NB4 (cell line): ENCODE data around the gene RNU6-1.

ENCODE experiments used
- DNase-seq: peaks from one replicate; pipeline ENCODE4 v3.0.0; 2010; ENCODE audit warnings: low read depth
- H3K4me3 ChIP-seq: one replicate; pipeline ENCODE4 v1.5.1; 2011; ENCODE audit warnings: mild to moderate bottlenecking, low read depth, low read length, moderate library complexity
- CTCF ChIP-seq: IDR thresholded peaks from one replicate; pipeline ENCODE4 v1.5.1; 2012; ENCODE audit warnings: low read depth, low read length
- MYC ChIP-seq: IDR thresholded peaks from 2 replicates; pipeline ENCODE4 v1.6.1; 2011; ENCODE audit warnings: low read depth, low read length
- POLR2A ChIP-seq: IDR thresholded peaks from 2 replicates; pipeline ENCODE4 v1.6.1; 2011; ENCODE audit warnings: mild to moderate bottlenecking; ENCODE audit not compliant: insufficient read length; ENCODE audit errors: extremely low read depth
- TF ChIP-seq, protein P1 (sequence below): IDR thresholded peaks from 2 replicates; pipeline ENCODE4 v1.6.1; 2011; ENCODE audit warnings: low read depth, low read length

Gene RNU6-1

GRCh38 chr15:67839499-67839928 is 331 bp downstream of the RNU6-1 start:
- DNase-seq: peak; percentile 68
- TF ChIP-seq, protein P1, sequence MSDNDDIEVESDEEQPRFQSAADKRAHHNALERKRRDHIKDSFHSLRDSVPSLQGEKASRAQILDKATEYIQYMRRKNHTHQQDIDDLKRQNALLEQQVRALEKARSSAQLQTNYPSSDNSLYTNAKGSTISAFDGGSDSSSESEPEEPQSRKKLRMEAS: peak; percentile 51; the same call in 1 of the 2 replicates
- TF ChIP-seq CTCF: no peak
- peak overlapping the region; percentile 83 for H3K4me3 ChIP-seq

DNA sequence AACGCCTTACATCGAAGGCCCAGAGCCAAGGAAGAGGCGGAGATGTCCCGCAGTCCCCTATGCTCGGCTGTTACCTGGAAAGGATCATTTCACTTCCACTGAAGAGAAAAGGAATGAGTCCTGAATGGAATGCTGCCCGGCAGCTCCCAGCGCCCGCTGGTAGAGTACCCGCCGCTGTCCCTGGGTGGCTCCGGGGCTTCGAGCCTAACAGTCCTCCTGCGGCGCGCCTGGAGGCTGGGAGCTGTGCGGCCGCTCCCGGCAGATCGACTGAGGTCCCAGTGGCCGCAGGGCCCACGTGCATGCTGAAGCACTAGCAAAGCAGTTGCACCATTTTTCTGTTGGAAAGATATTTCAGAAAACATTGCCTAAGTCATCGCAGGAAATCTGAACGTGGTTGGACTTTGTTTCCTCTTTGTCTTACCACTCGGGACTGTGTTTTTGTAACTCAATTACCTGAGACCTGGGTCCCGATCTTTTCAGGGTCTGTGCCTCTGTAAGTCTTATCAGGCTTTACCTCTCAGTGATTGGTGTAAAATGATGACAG is 984 bp downstream of the RNU6-1 start:
- TF ChIP-seq MYC (peak; percentile 70; the same call in 1 of the 2 replicates), CTCF (no peak), POLR2A (no peak)
- TF ChIP-seq, protein P1: peak; percentile 80
- peak; percentile 72 for DNase-seq
- peak overlapping the region; percentile 83 for H3K4me3 ChIP-seq

- TF ChIP-seq CTCF (no peak), POLR2A (no peak), MYC (no peak)
- TF ChIP-seq, protein P1: no peak
- DNase-seq: no peak
- no peak overlapping the region for H3K4me3 ChIP-seq
These were observed 2.9 kb downstream of the RNU6-1 start for GRCh38 chr15:67836955-67837354.

- H3K4me3 ChIP-seq: no peak overlapping the region
- peak; percentile 51 for DNase-seq
- peak; percentile 67 for TF ChIP-seq CTCF
- no peak for TF ChIP-seq MYC
These were observed 3.4 kb downstream of the RNU6-1 start for GRCh38 chr15:67836477-67836876.

DNA sequence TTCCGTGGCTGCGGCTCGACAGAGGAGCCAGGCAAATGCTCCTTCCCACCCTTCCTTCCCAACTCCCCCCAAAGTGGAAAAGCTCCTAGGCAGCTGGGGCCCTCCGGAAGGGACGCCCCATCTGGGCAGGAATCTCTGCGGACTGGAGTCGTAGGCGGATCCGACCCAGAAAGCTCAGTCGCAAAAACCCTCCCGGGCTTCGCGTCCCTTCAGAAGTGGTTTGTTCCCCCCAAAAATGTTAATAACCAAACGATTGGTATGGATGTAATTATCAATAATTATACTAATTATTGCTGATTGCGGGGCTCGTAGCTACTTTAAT is 3.8 kb downstream of the RNU6-1 start:
- H3K4me3 ChIP-seq: no peak overlapping the region
- TF ChIP-seq POLR2A (no peak), MYC (no peak), CTCF (no peak)
- TF ChIP-seq, protein P1: no peak

More for the DNA sequence above, 3.8 kb downstream of the RNU6-1 start:
- DNase-seq: no peak
